Caco-2 (cell line): ENCODE measurements around the gene KRAS. TPM values are rescaled to one million over a fixed set of nuclear protein-coding genes. Genes with fewer than 3 reads are reported as not detected.

Source experiments
- BruUV-seq: library from RNA; stranded (reverse); fragments of 400-500 nt; replicated peaks from 2 replicates; lab custom pipeline; 2021; lab: Mats Ljungman, UMichigan
- CTCF ChIA-PET: fragments of 300-600 bp; sonication (Branson Sonifier 250); formaldehyde crosslinking; loops from one replicate; lab custom pipeline; 2022; ENCODE audit warnings: antibody characterized with exemption; lab: Charles Lee
- POLR2A ChIA-PET: fragments of 300-600 bp; sonication (Branson Sonifier 250); formaldehyde crosslinking; loops from one replicate; lab custom pipeline; 2022; ENCODE audit warnings: antibody characterized with exemption; lab: Charles Lee
- DNase-seq, 2 experiments: peaks; one replicate each; pipeline versions ENCODE4 v3.0.0 to v3.0.0-alpha.2; 2020 to 2022
- H3K27me3 ChIP-seq: replicated peaks from 2 replicates; pipeline ENCODE4 v1.6.0; 2011; ENCODE audit warnings: low read length; ENCODE audit not compliant: control insufficient read depth, insufficient read depth
- H3K36me3 ChIP-seq: 2 replicates; pipeline ENCODE4 v1.5.1; 2011; ENCODE audit warnings: low read length; ENCODE audit not compliant: control insufficient read depth, insufficient read depth
- H3K4me1 ChIP-seq: fragments of 250-450 bp; sonication (Bioruptor Pico); 2 replicates; pipeline ENCODE4 v1.5.1; 2020; ENCODE audit warnings: mild to moderate bottlenecking
- H3K4me3 ChIP-seq: 2 replicates; pipeline ENCODE4 v1.5.1; 2011; ENCODE audit warnings: low read depth, mild to moderate bottlenecking, control low read depth, low read length
- H3K9me3 ChIP-seq: fragments of 250-450 bp; sonication (Bioruptor Pico); 2 replicates; pipeline ENCODE4 v1.5.1; 2020; ENCODE audit warnings: mild to moderate bottlenecking, moderate library complexity
- H3K27ac Mint-ChIP-seq: one replicate; pipeline ENCODE4 v1.8.0; 2022; ENCODE audit warnings: mixed read lengths; ENCODE audit not compliant: unreplicated experiment
- H3K27me3 Mint-ChIP-seq: one replicate; pipeline ENCODE4 v1.8.0; 2022; ENCODE audit warnings: mixed read lengths; ENCODE audit not compliant: insufficient read depth, unreplicated experiment
- H3K36me3 Mint-ChIP-seq: one replicate; pipeline ENCODE4 v1.8.0; 2022; ENCODE audit warnings: mild to moderate bottlenecking, mixed read lengths; ENCODE audit not compliant: insufficient read depth, unreplicated experiment
- H3K4me1 Mint-ChIP-seq: one replicate; pipeline ENCODE4 v1.8.0; 2022; ENCODE audit warnings: low read depth, mixed read lengths; ENCODE audit not compliant: unreplicated experiment
- H3K4me3 Mint-ChIP-seq: one replicate; pipeline ENCODE4 v1.8.0; 2022; ENCODE audit warnings: mild to moderate bottlenecking, moderate library complexity, mixed read lengths; ENCODE audit not compliant: unreplicated experiment
- H3K9me3 Mint-ChIP-seq: one replicate; pipeline ENCODE4 v1.8.0; 2022; ENCODE audit warnings: mixed read lengths; ENCODE audit not compliant: unreplicated experiment
- intact Hi-C: fragments of 100-400 bp; cut with micrococcal nuclease; formaldehyde crosslinking; loops from one replicate; pipeline ENCODE4 v1.10.0; 2022; ENCODE audit not compliant: unreplicated experiment
- total RNA-seq: library from RNA; stranded (reverse); gene quantifications from 2 replicates; pipeline ENCODE4 v1.2.3, GENCODE V29; 2022
- TF ChIP-seq, protein P1 (sequence below), 2 experiments: fragments of 200-600 bp in 1 of 2; IDR thresholded peaks; 1 replicate in 1 of 2; 2 replicates in 1 of 2; pipeline versions ENCODE4 v1.5.1 to v1.8.0; 2011 to 2022; ENCODE audit warnings: antibody characterized with exemption in 1 of 2, control low read depth in 1 of 2, inconsistent platforms in 1 of 2, low read depth in 1 of 2, low read length in 1 of 2, mild to moderate bottlenecking in 1 of 2, moderate library complexity in 1 of 2; ENCODE audit not compliant: insufficient read depth in 1 of 2, severe bottlenecking in 1 of 2, unreplicated experiment in 1 of 2

The KRAS gene
- total RNA-seq, 1 experiment from 2014 or later = 179 TPM

DNA sequence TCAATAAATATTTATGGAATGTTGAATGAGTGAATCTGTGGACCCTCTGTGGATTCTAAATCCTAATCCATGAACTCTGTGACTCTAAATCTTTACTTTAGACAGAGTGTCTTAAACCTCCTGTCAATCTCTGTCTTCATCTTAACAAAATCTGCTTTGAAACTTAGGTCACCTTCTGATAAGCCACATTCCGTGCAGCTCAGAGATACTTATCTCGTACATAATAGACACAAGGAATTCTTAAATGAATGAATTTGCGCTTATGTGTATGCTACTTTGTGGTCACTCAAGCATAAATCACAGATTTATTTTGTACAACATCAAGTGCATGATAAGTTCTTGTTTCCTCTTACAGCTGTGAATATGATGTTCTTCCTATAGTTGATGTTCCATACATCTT, 2.2 kb upstream of the KRAS start:
- Mint-ChIP-seq H3K36me3 (peaks cover 59% of the 10 kb centered on the region), H3K4me1 (peaks cover 72% of the 10 kb centered on the region), H3K9me3 (peaks cover 25% of the 10 kb centered on the region), H3K27ac (peak overlapping the region; percentile 79), H3K27me3 (no peaks in the 10 kb centered on the region), H3K4me3 (peak overlapping the region; percentile 98)
- no peak for DNase-seq
- POLR2A ChIA-PET = interaction anchor here (2.2 kb wide), 1 partner anchor 132 kb away, joined by 9 read pairs; no protein-coding TSS in a partner anchor
- no peak overlapping the region for H3K4me3 ChIP-seq
- BruUV-seq = no TSS peak
- peaks cover 29% of the 10 kb centered on the region for H3K9me3 ChIP-seq
- H3K36me3 ChIP-seq = no peaks in the 10 kb centered on the region
- intact Hi-C loops = no loop called here
- CTCF ChIA-PET = no interaction called here
- H3K4me1 ChIP-seq = peaks cover 66% of the 10 kb centered on the region
- TF ChIP-seq, protein P1, sequence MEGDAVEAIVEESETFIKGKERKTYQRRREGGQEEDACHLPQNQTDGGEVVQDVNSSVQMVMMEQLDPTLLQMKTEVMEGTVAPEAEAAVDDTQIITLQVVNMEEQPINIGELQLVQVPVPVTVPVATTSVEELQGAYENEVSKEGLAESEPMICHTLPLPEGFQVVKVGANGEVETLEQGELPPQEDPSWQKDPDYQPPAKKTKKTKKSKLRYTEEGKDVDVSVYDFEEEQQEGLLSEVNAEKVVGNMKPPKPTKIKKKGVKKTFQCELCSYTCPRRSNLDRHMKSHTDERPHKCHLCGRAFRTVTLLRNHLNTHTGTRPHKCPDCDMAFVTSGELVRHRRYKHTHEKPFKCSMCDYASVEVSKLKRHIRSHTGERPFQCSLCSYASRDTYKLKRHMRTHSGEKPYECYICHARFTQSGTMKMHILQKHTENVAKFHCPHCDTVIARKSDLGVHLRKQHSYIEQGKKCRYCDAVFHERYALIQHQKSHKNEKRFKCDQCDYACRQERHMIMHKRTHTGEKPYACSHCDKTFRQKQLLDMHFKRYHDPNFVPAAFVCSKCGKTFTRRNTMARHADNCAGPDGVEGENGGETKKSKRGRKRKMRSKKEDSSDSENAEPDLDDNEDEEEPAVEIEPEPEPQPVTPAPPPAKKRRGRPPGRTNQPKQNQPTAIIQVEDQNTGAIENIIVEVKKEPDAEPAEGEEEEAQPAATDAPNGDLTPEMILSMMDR (IDR thresholded peaks at IDR 0.05; ENCODE audit: insufficient read depth in 1 of 2, low read depth in 1 of 2, low read length in 1 of 2, severe bottlenecking in 1 of 2, unreplicated experiment in 1 of 2) = no peak
- H3K27me3 ChIP-seq = no peaks in the 10 kb centered on the region

DNA sequence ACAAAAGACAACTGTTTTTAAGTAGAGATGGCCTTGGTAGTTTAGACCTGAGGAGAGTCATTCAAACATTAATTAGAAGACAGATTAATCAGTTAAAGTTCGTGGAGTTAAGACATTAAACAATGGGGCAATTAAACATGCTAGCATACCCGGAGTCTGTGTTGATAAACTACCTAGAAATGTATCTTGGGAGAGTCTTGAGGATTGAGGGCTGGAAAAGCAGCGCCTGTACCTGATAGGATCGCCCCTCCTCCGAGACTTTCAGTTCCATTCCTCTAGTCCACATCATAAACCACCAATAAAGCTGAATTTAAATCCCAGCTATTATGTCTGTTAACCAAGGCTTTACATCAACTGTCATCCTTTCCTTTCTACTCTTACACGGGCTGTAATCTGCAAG, 1.0 kb upstream of the KRAS start:
- TF ChIP-seq, protein P1 (IDR thresholded peaks at IDR 0.05; ENCODE audit: insufficient read depth in 1 of 2, low read depth in 1 of 2, low read length in 1 of 2, severe bottlenecking in 1 of 2, unreplicated experiment in 1 of 2) = no peak
- Mint-ChIP-seq H3K27ac (peak overlapping the region; percentile 79), H3K36me3 (peaks cover 62% of the 10 kb centered on the region), H3K4me3 (peak overlapping the region; percentile 98), H3K4me1 (peaks cover 67% of the 10 kb centered on the region), H3K27me3 (no peaks in the 10 kb centered on the region), H3K9me3 (peaks cover 25% of the 10 kb centered on the region)
- no peaks in the 10 kb centered on the region for H3K36me3 ChIP-seq
- no peaks in the 10 kb centered on the region for H3K27me3 ChIP-seq
- peak overlapping the region; percentile 78 for H3K4me3 ChIP-seq
- ChIA-PET CTCF (no interaction called here), POLR2A (interaction anchor here (0.6 to 1.9 kb wide), 3 partner anchors 11 to 96 kb away, joined by 3 to 9 read pairs (median 8); no protein-coding TSS in a partner anchor)
- H3K4me1 ChIP-seq = peaks cover 54% of the 10 kb centered on the region
- no peak for DNase-seq
- intact Hi-C loops = loop anchor here (1.0 kb wide), 1 partner anchor 133 kb away; no protein-coding TSS in a partner anchor
- BruUV-seq = no TSS peak
- peaks cover 27% of the 10 kb centered on the region for H3K9me3 ChIP-seq

DNA sequence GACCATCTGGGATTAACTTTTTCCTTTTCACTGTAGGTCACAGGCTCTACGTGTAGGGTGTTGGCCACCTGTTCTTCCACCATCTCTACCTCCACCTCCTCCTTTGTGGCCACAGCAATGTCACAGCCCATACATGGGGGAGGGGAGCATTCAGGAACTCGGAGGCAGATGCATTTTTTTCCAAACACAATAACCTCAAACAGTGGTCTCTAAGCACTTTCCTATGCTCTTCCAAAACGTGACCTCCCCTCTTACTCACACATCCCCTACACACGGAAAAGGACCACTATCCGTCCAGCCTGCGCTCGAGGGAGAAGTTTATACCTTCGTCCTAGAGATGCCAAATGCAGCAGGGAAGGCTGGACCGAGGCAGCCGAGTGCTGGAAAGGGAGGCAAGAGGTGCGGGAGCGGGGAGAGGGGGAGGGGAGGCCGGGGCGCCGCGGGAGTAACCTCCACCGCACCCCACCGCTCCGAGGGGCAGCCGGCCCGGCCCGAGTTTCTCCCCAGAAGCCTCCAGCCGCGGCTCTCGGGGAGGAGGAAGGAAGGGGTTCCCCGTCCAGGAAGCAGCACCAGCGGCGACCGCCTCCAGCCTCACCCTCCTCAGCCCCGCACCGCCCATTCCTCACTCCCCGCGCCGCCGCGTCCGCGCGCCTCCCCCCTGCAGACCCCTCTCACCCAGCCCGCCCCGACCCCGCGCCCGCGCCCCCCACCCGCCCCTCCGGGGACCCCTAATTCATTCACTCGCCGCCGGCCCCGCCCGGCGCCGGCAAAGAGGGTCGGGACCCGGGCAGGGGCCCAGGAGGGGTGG, 594 bp downstream of the KRAS start:
- peak overlapping the region; percentile 79 for H3K27ac Mint-ChIP-seq
- TSS peak; percentile 18 for BruUV-seq
- peak overlapping the region; percentile 98 for H3K4me3 Mint-ChIP-seq
- ChIA-PET CTCF (interaction anchor here (0.6 to 1.0 kb wide), 6 partner anchors 9 to 135 kb away, joined by 3 to 6 read pairs (median 3); no protein-coding TSS in a partner anchor), POLR2A (interaction anchor here (0.5 to 1.9 kb wide), 8 partner anchors 9 to 1772 kb away, joined by 3 to 9 read pairs (median 4); partner anchors contain the start of gene MED21)
- no peaks in the 10 kb centered on the region for H3K27me3 Mint-ChIP-seq
- Histone ChIP-seq H3K9me3 (peaks cover 20% of the 10 kb centered on the region), H3K4me1 (peaks cover 39% of the 10 kb centered on the region), H3K27me3 (no peaks in the 10 kb centered on the region), H3K4me3 (peak overlapping the region; percentile 78), H3K36me3 (no peaks in the 10 kb centered on the region)
- DNase-seq = peak; percentile 60 to 67
- peaks cover 69% of the 10 kb centered on the region for H3K36me3 Mint-ChIP-seq
- TF ChIP-seq, protein P1 (IDR thresholded peaks at IDR 0.05; ENCODE audit: insufficient read depth in 1 of 2, low read depth in 1 of 2, low read length in 1 of 2, severe bottlenecking in 1 of 2, unreplicated experiment in 1 of 2) = no peak
- intact Hi-C loops = no loop called here
- peaks cover 12% of the 10 kb centered on the region for H3K9me3 Mint-ChIP-seq
- peaks cover 61% of the 10 kb centered on the region for H3K4me1 Mint-ChIP-seq
